VCaP (cell line): ENCODE measurements around the gene DGKI.
A peak's percentile ranks its signal among the peaks of the same experiment; 100 is the strongest.

ENCODE experiments used
- H3K27ac ChIP-seq: fragments of 450-650 bp; 2 replicates; pipeline ENCODE4 v1.5.1; 2017
- CTCF ChIP-seq: fragments of 450-650 bp; conservative IDR thresholded peaks from 2 replicates; pipeline ENCODE4 v1.5.1; 2017; ENCODE audit warnings: mild to moderate bottlenecking, moderate library complexity

DGKI gene

GRCh38 chr7:137611606-137612005, 235.2 kb downstream of the DGKI start:
- TF ChIP-seq CTCF = no peak
- H3K27ac ChIP-seq = no peak overlapping the region

GRCh38 chr7:137609500-137609899, 237.3 kb downstream of the DGKI start:
- H3K27ac ChIP-seq = no peak overlapping the region
- no peak for TF ChIP-seq CTCF

GRCh38 chr7:137606061-137606674, 240.6 kb downstream of the DGKI start:
- H3K27ac ChIP-seq = no peak overlapping the region
- TF ChIP-seq CTCF = peak; percentile 69

- no peak overlapping the region for H3K27ac ChIP-seq
- no peak for TF ChIP-seq CTCF
Measured at GRCh38 chr7:137603043-137603442, 243.7 kb downstream of the DGKI start.

- no peak for TF ChIP-seq CTCF
Measured at GRCh38 chr7:137601642-137602041, 245.1 kb downstream of the DGKI start.

GRCh38 chr7:137597856-137598255, 248.9 kb downstream of the DGKI start:
- H3K27ac ChIP-seq = no peak overlapping the region
- TF ChIP-seq CTCF = no peak

More at GRCh38 chr7:137601642-137602041, 245.1 kb downstream of the DGKI start:
- no peak overlapping the region for H3K27ac ChIP-seq

- no peak overlapping the region for H3K27ac ChIP-seq
- no peak for TF ChIP-seq CTCF
Measured at GRCh38 chr7:137593115-137593711, 253.6 kb downstream of the DGKI start.
